HG03159 (cell line): ENCODE measurements around the gene CCDC51.
"Not testable (repeated sequence)": the region's sequence is repeated elsewhere in the genome, so short reads cannot be mapped to it uniquely, and the experiment has no call there.

ENCODE experiments used
- ATAC-seq: cut with Tn5 transposase; IDR thresholded peaks from one replicate; pipeline ENCODE4 v1.9.1; 2021; ENCODE audit warnings: mild to moderate bottlenecking, moderate library complexity; ENCODE audit not compliant: unreplicated experiment

Gene CCDC51

GRCh38 chr3:48409291-48410201, 30.4 kb downstream of the CCDC51 start:
- ATAC-seq, result no peak

GRCh38 chr3:48408823-48409281, 31.1 kb downstream of the CCDC51 start:
- no peak for ATAC-seq

GRCh38 chr3:48407542-48408099, 32.3 kb downstream of the CCDC51 start:
- no peak for ATAC-seq

DNA sequence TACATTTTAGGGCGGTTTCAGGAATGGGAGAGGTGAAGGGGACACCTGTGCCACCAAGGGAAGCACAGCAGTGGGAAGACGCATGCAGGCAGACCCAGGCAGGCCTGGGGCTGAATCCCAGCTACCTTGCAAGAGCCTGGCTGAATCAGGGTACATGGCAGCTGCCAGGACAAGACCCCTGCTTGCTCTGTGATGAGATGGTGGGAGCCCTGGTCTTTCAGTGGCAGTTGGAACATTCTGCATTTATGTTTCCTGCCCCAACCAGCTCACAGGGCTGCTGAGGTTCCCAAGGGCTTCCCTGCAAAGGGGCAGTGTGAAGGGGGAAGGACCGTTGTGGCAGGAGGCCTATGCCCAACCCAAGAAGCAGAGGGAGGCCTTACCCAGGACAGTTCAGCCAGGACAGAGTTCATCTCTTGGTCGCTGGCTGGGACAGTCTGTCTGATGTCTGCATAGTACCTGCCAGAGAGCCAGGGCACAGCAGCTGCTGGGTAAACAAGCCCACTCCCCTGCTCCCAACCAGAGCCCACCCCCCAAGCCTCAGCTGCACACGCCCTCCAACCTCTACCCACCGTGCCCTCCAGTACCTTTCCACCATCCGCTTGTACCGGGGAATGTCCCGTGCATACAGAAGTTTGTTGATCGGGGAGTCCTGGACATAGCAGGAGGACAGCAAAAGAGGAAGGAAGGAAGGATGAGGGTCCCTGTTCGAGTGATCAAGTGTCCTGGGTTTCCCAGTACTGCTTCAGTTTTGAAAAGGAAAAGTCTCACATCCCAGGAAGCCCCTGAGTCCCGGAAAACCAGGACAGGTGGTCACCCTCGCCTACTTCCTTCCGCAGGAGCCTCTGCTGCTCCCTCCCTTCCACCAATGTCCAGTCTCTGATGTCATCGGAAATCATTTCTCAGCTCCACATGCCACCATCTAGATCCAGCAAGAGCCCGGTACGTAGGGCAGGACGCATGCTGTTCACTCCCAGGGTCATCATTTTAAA, 33.2 kb downstream of the CCDC51 start:
- ATAC-seq, result no peak

- no peak for ATAC-seq
Observed at GRCh38 chr3:48405971-48406370, 33.9 kb downstream of the CCDC51 start.

- no peak for ATAC-seq
Observed at GRCh38 chr3:48405343-48405881, 34.5 kb downstream of the CCDC51 start.

- no peak for ATAC-seq
Observed at GRCh38 chr3:48404440-48405342, 35.2 kb downstream of the CCDC51 start.

GRCh38 chr3:48403533-48404439, 36.1 kb downstream of the CCDC51 start:
- ATAC-seq, result no peak

DNA sequence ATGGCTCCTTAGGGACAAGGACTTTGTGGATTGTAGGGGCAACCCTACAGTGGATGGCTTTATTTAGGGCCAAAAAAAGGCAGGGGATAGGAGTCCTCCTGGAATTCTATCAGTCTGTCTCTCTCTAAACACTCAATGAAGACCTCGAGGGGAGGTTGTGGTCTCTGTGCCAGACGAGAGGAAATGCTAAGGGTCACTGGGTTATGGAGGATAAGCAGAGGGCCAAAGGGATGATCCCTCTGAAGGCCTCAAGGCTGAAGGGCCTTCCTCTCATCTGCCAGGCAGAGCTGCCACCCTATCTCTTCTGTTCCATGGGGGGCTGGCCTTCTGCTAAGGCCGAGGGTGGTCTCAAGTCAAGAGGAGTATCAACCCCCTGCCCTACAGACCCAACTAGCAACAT, 37.0 kb downstream of the CCDC51 start:
- ATAC-seq, result no peak

GRCh38 chr3:48402281-48402732, 37.6 kb downstream of the CCDC51 start:
- no peak for ATAC-seq

- not testable (repeated sequence) for ATAC-seq
Observed at GRCh38 chr3:48401434-48401901, 38.5 kb downstream of the CCDC51 start.

DNA sequence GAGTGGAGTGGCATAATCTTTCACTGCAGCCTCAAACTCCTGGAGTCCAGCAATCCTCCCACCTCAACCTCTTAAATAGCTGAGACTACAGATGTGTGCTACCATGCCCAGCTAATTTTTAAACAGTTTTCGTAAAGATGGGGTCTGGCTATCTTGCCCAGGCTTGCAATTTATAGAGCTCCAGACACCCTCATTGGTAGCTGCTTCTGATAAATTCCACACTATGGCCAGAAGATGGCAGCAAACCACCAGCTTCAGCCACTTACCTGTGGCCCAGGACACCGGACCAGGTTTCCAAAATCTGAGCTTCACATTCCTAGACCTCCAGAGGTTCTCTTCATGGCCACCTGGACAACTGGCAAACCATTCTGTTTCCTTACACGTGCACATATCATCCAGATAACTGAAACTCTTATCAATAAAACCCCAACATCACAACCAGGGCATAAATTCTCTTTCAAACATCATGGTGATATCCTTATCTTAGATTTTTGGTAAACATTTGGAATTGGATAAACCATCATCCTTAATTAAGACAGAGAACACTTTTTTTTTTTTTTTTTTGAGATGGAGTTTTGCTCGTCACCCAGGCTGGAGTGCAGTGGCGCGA, 39.0 kb downstream of the CCDC51 start:
- ATAC-seq, result no peak

GRCh38 chr3:48399387-48400172, 40.3 kb downstream of the CCDC51 start:
- no peak for ATAC-seq

- no peak for ATAC-seq
Observed at GRCh38 chr3:48398701-48399386, 41.1 kb downstream of the CCDC51 start.

- ATAC-seq, result no peak
Observed at GRCh38 chr3:48397767-48398681, 41.9 kb downstream of the CCDC51 start.

DNA sequence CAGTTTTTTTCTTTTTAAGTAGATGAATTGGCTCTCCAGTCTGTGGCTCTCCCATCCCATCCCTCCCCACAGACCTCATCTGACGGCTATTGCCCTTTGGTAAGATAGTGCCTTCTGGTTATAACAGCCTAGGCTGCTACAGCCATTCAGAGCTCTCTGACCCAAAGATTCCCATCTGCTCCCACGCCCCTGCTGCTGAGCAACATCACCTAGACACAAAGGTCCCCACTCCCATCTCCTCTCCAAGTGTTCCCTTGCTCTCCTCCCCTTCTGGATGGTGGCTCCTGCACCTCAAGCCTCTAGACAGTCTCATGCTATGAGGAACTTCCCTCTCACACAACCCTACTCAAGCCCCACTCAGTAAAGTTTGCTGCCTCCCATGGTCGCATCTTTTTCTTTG, 44.2 kb downstream of the CCDC51 start:
- ATAC-seq, result no peak
